HG03571 (cell line): ENCODE measurements around the gene SLC1A5.
"Not testable (repeated sequence)": the region's sequence is repeated elsewhere in the genome, so short reads cannot be mapped to it uniquely, and the experiment has no call there.

ENCODE experiments used
- ATAC-seq: cut with Tn5 transposase; IDR thresholded peaks from one replicate; pipeline ENCODE4 v1.9.1; 2021; ENCODE audit not compliant: unreplicated experiment

Gene SLC1A5

GRCh38 chr19:46772170-46773017 lies 16.0 kb downstream of the SLC1A5 start:
- ATAC-seq = no peak

GRCh38 chr19:46768746-46769145 lies 19.6 kb downstream of the SLC1A5 start:
- ATAC-seq = not testable (repeated sequence)

- no peak for ATAC-seq
Measured at GRCh38 chr19:46766569-46767317, 21.7 kb downstream of the SLC1A5 start.

GRCh38 chr19:46764817-46765291 lies 23.5 kb downstream of the SLC1A5 start:
- no peak for ATAC-seq

DNA sequence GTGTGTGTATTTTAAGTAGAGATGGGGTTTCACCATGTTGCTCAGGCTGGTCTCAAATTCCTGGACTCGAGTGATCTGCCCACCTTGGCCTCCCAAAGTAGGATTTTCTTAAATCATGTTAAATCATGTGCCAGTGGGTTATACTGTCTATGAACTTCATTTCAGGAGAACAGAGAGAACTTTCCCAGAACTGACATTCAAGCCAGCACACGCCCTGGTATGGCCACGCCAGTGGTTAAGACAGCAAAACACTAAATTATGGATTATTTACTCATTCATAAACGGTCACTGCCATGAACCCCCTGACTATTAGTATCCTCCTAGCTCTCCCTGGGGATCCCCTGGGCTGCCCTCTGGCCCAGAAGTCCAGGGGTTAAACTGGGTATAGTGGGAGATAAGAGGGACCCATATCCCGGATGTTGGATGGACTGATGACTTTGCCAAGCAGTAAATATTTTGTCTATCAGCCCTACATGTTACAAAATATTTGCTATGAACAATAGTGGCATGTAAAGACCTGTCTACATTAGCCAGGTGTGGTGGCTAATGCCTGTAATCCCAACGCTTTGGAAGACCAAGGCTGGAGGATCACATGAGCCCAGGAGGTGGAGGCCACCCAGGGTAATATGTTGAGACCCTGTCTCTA lies 26.0 kb downstream of the SLC1A5 start:
- ATAC-seq = no peak

DNA sequence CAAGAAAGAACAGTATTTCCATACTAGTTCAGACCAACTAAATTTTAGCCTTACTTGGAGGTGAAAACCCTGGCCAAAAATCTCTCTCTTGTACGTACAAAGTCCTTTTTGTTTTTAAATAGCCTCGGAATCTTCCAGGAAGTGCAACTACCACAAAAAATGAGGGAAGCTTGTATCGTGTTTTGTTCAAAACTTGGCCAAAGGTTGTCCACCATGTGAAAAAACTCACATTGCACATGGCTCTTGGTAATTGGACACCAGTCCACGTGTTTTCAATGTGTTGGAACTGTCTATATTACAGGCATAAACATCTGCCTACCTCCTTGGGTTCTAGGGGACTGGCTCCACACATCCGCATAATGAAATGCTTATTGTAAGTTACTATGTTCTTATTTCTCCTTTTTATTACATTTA lies 27.0 kb downstream of the SLC1A5 start:
- ATAC-seq = no peak

DNA sequence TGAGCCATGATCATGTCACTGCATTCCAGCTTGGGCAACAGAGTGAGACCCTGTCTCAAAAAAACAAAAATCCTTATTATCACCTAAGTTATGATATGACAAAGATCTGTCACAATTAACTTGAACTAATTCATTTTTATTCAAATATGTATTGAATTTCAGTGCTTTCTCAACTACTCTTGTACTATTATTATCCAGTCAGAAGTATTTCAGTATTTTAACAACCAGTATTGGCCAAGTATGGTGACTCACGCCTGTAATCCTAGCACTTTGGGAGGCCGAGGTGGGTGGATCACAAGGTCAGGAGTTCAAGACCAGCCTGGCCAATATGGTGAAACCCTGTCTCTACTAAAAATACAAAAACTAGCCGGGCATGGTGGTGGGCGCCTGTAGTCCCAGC lies 27.5 kb downstream of the SLC1A5 start:
- ATAC-seq = not testable (repeated sequence)

- ATAC-seq = no peak
Measured at GRCh38 chr19:46760363-46760762, 28.0 kb downstream of the SLC1A5 start.

GRCh38 chr19:46759817-46760333 lies 28.5 kb downstream of the SLC1A5 start:
- ATAC-seq = no peak

DNA sequence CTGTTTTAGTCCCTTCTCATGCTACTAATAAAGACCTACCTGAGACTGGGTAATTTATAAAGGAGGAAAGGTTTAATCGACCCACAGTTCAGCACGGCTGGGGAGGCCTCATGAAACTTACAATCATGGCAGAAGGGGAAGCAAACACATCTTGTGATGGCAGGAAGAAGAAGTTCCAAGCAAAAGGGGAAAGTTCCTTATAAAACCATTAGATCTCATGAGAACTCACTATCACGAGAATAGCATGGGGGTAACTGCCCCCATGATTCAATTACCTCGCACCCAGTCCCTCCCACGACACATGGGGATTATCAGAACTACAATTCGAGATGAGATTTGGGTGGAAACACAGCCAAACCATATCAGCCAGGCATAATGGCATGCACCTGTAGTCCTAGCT lies 29.2 kb downstream of the SLC1A5 start:
- ATAC-seq = no peak

DNA sequence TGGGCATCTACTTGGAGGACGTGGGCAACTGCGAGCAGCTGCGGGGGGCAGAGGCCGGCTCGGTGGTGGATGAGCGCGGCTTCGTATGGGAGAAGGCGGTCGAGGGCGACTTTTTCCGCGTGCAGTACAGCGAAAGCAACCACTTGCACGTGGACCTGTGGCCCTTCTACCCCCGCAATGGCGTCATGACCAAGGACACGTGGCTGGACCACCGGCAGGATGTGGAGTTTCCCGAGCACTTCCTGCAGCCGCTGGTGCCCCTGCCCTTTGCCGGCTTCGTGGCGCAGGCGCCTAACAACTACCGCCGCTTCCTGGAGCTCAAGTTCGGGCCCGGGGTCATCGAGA lies 31.9 kb downstream of the SLC1A5 start:
- no peak for ATAC-seq

- ATAC-seq = no peak
Measured at GRCh38 chr19:46755853-46756543, 32.4 kb downstream of the SLC1A5 start.

- no peak for ATAC-seq
Measured at GRCh38 chr19:46755077-46755852, 33.1 kb downstream of the SLC1A5 start.

- no peak for ATAC-seq
Measured at GRCh38 chr19:46753420-46754155, 34.8 kb downstream of the SLC1A5 start.

- ATAC-seq = no peak
Measured at GRCh38 chr19:46748325-46749109, 39.9 kb downstream of the SLC1A5 start.

DNA sequence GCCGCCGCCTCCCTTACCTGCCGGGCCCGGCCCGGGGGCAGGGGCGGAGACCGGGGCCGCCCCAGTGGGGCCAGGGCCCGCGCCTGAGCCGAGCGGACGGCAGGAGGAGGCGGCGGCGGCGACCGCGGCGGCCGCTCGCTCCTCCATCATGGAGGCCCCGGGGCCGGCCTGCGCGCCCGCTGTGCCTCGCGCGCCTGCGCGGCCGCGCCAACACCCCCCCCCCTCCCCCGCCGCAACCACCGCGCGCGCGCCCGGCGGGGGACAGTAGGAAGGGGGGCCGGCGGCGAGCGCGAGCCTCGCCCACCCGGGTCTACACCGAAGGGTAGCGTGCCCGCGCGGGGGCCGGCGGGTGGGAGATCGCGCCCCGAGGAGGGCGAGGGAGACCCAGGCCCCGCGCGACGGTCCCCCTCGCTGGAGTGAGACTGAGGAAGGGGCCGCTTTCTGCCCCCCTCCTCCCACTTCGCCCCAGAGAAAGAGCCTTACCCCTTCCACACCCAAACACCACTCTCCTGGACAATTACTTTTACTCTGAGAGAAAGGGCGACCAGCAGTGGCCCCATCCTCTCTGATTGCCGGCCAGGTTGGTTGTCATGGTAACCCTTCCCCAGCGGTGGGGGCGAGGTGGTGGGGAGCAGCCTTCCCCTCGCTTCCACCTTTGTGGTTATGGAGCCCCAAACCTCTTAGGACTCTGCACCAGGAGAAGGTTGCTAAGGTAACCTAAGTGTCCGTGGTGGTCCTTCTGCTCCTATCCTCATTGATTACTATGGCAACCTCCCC lies 41.9 kb downstream of the SLC1A5 start, which contains the start of gene STRN4:
TSS of gene STRN4 (minus strand) at position 170 of the 777 bp plus-strand sequence. CDS start at position 150, 20 bp downstream.
- ATAC-seq = no peak

GRCh38 chr19:46745521-46746280 lies 42.7 kb downstream of the SLC1A5 start, which contains the start of gene FKRP:
FKRP (plus strand) TSS chr19:46746057; CDS start chr19:46755451, 9,394 bp downstream.
- ATAC-seq = peak; percentile 42
